ENCODE data around the gene IGFLR1. TPM values are rescaled to one million over a fixed set of nuclear protein-coding genes. Genes with fewer than 3 reads are reported as not detected.
A peak's percentile ranks its signal among the peaks of the same experiment; 100 is the strongest.

The IGFLR1 gene
- total and polyA plus RNA-seq, 9 of the 15 experiments (the other 6 are each of a cell fraction or from before 2014, with no cell fraction given), result 1.0 to 14.3 (median 4.6) TPM

- TF ChIP-seq, protein P1, sequence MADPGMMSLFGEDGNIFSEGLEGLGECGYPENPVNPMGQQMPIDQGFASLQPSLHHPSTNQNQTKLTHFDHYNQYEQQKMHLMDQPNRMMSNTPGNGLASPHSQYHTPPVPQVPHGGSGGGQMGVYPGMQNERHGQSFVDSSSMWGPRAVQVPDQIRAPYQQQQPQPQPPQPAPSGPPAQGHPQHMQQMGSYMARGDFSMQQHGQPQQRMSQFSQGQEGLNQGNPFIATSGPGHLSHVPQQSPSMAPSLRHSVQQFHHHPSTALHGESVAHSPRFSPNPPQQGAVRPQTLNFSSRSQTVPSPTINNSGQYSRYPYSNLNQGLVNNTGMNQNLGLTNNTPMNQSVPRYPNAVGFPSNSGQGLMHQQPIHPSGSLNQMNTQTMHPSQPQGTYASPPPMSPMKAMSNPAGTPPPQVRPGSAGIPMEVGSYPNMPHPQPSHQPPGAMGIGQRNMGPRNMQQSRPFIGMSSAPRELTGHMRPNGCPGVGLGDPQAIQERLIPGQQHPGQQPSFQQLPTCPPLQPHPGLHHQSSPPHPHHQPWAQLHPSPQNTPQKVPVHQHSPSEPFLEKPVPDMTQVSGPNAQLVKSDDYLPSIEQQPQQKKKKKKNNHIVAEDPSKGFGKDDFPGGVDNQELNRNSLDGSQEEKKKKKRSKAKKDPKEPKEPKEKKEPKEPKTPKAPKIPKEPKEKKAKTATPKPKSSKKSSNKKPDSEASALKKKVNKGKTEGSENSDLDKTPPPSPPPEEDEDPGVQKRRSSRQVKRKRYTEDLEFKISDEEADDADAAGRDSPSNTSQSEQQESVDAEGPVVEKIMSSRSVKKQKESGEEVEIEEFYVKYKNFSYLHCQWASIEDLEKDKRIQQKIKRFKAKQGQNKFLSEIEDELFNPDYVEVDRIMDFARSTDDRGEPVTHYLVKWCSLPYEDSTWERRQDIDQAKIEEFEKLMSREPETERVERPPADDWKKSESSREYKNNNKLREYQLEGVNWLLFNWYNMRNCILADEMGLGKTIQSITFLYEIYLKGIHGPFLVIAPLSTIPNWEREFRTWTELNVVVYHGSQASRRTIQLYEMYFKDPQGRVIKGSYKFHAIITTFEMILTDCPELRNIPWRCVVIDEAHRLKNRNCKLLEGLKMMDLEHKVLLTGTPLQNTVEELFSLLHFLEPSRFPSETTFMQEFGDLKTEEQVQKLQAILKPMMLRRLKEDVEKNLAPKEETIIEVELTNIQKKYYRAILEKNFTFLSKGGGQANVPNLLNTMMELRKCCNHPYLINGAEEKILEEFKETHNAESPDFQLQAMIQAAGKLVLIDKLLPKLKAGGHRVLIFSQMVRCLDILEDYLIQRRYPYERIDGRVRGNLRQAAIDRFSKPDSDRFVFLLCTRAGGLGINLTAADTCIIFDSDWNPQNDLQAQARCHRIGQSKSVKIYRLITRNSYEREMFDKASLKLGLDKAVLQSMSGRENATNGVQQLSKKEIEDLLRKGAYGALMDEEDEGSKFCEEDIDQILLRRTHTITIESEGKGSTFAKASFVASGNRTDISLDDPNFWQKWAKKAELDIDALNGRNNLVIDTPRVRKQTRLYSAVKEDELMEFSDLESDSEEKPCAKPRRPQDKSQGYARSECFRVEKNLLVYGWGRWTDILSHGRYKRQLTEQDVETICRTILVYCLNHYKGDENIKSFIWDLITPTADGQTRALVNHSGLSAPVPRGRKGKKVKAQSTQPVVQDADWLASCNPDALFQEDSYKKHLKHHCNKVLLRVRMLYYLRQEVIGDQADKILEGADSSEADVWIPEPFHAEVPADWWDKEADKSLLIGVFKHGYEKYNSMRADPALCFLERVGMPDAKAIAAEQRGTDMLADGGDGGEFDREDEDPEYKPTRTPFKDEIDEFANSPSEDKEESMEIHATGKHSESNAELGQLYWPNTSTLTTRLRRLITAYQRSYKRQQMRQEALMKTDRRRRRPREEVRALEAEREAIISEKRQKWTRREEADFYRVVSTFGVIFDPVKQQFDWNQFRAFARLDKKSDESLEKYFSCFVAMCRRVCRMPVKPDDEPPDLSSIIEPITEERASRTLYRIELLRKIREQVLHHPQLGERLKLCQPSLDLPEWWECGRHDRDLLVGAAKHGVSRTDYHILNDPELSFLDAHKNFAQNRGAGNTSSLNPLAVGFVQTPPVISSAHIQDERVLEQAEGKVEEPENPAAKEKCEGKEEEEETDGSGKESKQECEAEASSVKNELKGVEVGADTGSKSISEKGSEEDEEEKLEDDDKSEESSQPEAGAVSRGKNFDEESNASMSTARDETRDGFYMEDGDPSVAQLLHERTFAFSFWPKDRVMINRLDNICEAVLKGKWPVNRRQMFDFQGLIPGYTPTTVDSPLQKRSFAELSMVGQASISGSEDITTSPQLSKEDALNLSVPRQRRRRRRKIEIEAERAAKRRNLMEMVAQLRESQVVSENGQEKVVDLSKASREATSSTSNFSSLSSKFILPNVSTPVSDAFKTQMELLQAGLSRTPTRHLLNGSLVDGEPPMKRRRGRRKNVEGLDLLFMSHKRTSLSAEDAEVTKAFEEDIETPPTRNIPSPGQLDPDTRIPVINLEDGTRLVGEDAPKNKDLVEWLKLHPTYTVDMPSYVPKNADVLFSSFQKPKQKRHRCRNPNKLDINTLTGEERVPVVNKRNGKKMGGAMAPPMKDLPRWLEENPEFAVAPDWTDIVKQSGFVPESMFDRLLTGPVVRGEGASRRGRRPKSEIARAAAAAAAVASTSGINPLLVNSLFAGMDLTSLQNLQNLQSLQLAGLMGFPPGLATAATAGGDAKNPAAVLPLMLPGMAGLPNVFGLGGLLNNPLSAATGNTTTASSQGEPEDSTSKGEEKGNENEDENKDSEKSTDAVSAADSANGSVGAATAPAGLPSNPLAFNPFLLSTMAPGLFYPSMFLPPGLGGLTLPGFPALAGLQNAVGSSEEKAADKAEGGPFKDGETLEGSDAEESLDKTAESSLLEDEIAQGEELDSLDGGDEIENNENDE (IDR thresholded peaks at IDR 0.05; ENCODE audit: low read depth, low read length), result no peak
- TF ChIP-seq IRF9 (tag; IDR thresholded peaks at IDR 0.05), result no peak
- no peak for TF ChIP-seq HNRNPUL1 (IDR thresholded peaks at IDR 0.05; ENCODE audit: low read length)
- no peak for TF ChIP-seq E2F1 (CRISPR knock-in tag; IDR thresholded peaks at IDR 0.05)
- TF ChIP-seq NBN (IDR thresholded peaks at IDR 0.05; ENCODE audit: low read depth), result 0 out of 2 replicates have a peak, but pooled peaks have one; percentile 25
- TF ChIP-seq ELF2 (CRISPR knock-in tag; IDR thresholded peaks at IDR 0.05), result 0 out of 2 replicates have a peak, but pooled peaks have one; percentile 76
- no peak for TF ChIP-seq ARID3A (IDR thresholded peaks at IDR 0.05; ENCODE audit: borderline replicate concordance, low read depth, low read length)
- TF ChIP-seq PRMT5 (CRISPR knock-in tag; IDR thresholded peaks at IDR 0.05), result no peak
- TF ChIP-seq ZNF766 (CRISPR knock-in tag; conservative IDR thresholded peaks at IDR 0.05), result peak; percentile 99
- 0 out of 2 replicates have a peak, but pooled peaks have one; percentile 25 for TF ChIP-seq KDM2B (CRISPR knock-in tag; IDR thresholded peaks at IDR 0.05)
- TF ChIP-seq KDM4B (IDR thresholded peaks at IDR 0.05; ENCODE audit: borderline replicate concordance in 2 of 2, low read depth in 1 of 2), result peak in 1 of 2 experiments; percentile 51; a peak in 1 of 4 replicates
Observed at GRCh38 chr19:35716801-35717664, 25.2 kb downstream of the IGFLR1 start (continued).
